Brain microvascular endothelial cell (primary cell): ENCODE data around the gene RXRA.

Experiments
- DNase-seq: peaks from one replicate; pipeline ENCODE4 v3.0.0-alpha.2; 2020
- H3K27ac ChIP-seq: fragments of 250-450 bp; sonication (Bioruptor Pico); 2 replicates; pipeline ENCODE4 v1.5.1; 2020; ENCODE audit warnings: mild to moderate bottlenecking, moderate library complexity
- H3K27me3 ChIP-seq: fragments of 250-450 bp; sonication (Bioruptor Pico); replicated peaks from 2 replicates; pipeline ENCODE4 v1.5.1; 2020; ENCODE audit warnings: mild to moderate bottlenecking
- H3K36me3 ChIP-seq: fragments of 250-450 bp; sonication (Bioruptor Pico); replicated peaks from 2 replicates; pipeline ENCODE4 v1.5.1; 2020; ENCODE audit warnings: mild to moderate bottlenecking
- H3K4me3 ChIP-seq: 2 replicates; pipeline ENCODE4 v1.5.1; 2011; ENCODE audit warnings: low read depth, mild to moderate bottlenecking, control low read depth, low read length, moderate library complexity
- in situ Hi-C: cut with HindIII; loops from 2 replicates; pipeline ENCODE4 v1.10.0; 2017; ENCODE audit warnings: low sequenced_read_pairs, low pct_ligation_motif_present
- TF ChIP-seq, protein P1 (sequence below): IDR thresholded peaks from 2 replicates; pipeline ENCODE4 v1.5.1; 2011; ENCODE audit warnings: low read depth, mild to moderate bottlenecking, moderate library complexity, low read length, control low read depth, inconsistent platforms; ENCODE audit errors: missing control alignments

RXRA gene

DNA sequence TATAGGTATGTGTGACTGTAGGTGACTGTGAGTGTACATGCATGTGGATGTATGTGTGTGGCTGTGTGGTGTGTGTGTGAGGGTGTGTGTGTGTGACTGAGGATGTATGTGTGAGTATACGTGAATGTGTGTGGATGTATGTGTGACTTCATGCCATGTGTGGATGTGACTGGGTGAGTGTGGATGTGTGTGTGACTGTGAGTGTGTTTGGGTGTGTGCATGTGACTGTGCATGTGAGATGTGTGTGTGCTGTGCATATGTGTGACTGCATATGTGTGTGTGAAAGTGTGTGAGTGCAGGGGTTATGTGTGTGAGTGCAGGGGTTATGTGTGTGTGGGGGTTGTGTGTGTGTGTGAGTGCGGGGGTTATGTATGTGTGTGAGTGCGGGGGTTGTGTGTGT lies 42.3 kb downstream of the RXRA start:
- Histone ChIP-seq H3K36me3 (no peaks in the 10 kb centered on the region), H3K27ac (no peak overlapping the region), H3K4me3 (no peak overlapping the region), H3K27me3 (no peaks in the 10 kb centered on the region)
- in situ Hi-C loops, result no loop called here
- no peak for DNase-seq
- TF ChIP-seq, protein P1, sequence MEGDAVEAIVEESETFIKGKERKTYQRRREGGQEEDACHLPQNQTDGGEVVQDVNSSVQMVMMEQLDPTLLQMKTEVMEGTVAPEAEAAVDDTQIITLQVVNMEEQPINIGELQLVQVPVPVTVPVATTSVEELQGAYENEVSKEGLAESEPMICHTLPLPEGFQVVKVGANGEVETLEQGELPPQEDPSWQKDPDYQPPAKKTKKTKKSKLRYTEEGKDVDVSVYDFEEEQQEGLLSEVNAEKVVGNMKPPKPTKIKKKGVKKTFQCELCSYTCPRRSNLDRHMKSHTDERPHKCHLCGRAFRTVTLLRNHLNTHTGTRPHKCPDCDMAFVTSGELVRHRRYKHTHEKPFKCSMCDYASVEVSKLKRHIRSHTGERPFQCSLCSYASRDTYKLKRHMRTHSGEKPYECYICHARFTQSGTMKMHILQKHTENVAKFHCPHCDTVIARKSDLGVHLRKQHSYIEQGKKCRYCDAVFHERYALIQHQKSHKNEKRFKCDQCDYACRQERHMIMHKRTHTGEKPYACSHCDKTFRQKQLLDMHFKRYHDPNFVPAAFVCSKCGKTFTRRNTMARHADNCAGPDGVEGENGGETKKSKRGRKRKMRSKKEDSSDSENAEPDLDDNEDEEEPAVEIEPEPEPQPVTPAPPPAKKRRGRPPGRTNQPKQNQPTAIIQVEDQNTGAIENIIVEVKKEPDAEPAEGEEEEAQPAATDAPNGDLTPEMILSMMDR, result no peak

GRCh38 chr9:134369416-134370212 lies 43.4 kb downstream of the RXRA start:
- no peaks in the 10 kb centered on the region for H3K27me3 ChIP-seq
- no peak for DNase-seq
- H3K4me3 ChIP-seq, result no peak overlapping the region
- TF ChIP-seq, protein P1, result no peak
- in situ Hi-C loops, result no loop called here
- no peak overlapping the region for H3K27ac ChIP-seq
- no peaks in the 10 kb centered on the region for H3K36me3 ChIP-seq

DNA sequence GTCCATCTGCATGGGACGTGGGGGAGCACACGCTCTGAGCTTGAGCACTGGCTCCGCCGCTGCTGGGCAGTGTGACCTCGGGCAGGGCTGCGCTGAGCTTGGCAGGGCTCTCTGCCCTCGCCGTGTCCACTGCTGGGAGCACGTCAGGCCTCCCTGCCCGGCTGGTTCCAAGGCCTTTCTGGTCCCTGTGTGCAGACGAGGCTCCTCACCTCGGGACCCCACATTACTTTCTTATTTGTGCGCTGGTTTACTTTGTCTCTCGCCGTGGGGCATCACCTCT lies 43.9 kb downstream of the RXRA start:
- Histone ChIP-seq H3K36me3 (no peaks in the 10 kb centered on the region), H3K27ac (no peak overlapping the region), H3K4me3 (no peak overlapping the region), H3K27me3 (no peaks in the 10 kb centered on the region)
- DNase-seq, result no peak
- TF ChIP-seq, protein P1, result no peak
- in situ Hi-C loops, result no loop called here

- Histone ChIP-seq H3K27me3 (no peaks in the 10 kb centered on the region), H3K4me3 (no peak overlapping the region), H3K36me3 (no peaks in the 10 kb centered on the region), H3K27ac (no peak overlapping the region)
- in situ Hi-C loops, result no loop called here
- DNase-seq, result no peak
- TF ChIP-seq, protein P1, result no peak
These were observed 44.4 kb downstream of the RXRA start for GRCh38 chr9:134370638-134371037.

GRCh38 chr9:134371731-134372130 lies 45.5 kb downstream of the RXRA start:
- in situ Hi-C loops, result no loop called here
- Histone ChIP-seq H3K27ac (no peak overlapping the region), H3K27me3 (no peaks in the 10 kb centered on the region), H3K36me3 (no peaks in the 10 kb centered on the region), H3K4me3 (no peak overlapping the region)
- DNase-seq, result no peak
- TF ChIP-seq, protein P1, result no peak
